Measurements from ENCODE around the gene GPER1.

GRCh38 chr7:1087465-1087814 is 473 bp upstream of the GPER1 start:
- TF ChIP-seq KDM1A (IDR thresholded peaks at IDR 0.05; ENCODE audit: low read depth) (no peak), CTCF (IDR thresholded peaks at IDR 0.05) (no peak), MAX (IDR thresholded peaks at IDR 0.05) (no peak), ZFP36 (IDR thresholded peaks at IDR 0.05; ENCODE audit: borderline replicate concordance, partially characterized antibody) (no peak), USF2 (IDR thresholded peaks at IDR 0.05) (no peak), JUN (IDR thresholded peaks at IDR 0.05) (no peak), MAZ (IDR thresholded peaks at IDR 0.05; ENCODE audit: borderline replicate concordance, low read depth, low read length) (no peak), FOSL2 (IDR thresholded peaks at IDR 0.05) (no peak), FOSL2 (CRISPR knock-in tag; IDR thresholded peaks at IDR 0.05) (no peak), RNF2 (IDR thresholded peaks at IDR 0.05; ENCODE audit: borderline replicate concordance, low read depth) (no peak), KDM5A (IDR thresholded peaks at IDR 0.05) (no peak), TP53 (CRISPR knock-in tag; IDR thresholded peaks at IDR 0.05) (no peak)

Measured in A549 (cell line).